ENCODE data around the gene MIEN1.
"Not testable (repeated sequence)": the region's sequence is repeated elsewhere in the genome, so short reads cannot be mapped to it uniquely, and the experiment has no call there.

Gene MIEN1

DNA sequence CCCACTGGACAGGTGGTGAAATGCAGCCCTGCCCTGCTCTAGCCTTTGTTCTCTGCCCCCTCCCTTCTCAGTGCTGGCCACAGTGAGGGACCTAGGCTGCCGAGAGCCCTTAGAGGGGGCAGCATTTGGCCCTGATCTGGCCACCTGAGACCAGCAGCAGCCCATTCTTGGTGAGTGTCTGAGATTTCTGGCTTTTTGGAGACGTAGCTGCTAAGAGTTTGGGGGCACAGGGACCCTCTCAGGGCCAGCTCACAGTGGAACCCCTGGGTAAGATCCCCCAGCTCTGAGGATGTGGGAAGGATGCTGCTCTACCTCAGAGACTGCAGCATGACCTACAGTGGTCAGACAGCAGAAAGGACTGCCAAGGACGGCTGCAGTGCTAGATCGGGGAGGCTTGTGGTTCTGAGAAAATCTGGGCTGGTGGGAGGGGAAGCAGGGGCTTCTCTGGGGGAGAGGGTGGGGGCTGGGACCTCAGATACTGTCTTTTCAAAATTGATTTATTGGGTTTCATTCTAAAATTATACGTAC is 20.7 kb upstream of the MIEN1 start:
- in situ Hi-C loops (cut with HindIII; ENCODE audit: low sequenced_read_pairs) = no loop called here
- TF ChIP-seq, protein P1, sequence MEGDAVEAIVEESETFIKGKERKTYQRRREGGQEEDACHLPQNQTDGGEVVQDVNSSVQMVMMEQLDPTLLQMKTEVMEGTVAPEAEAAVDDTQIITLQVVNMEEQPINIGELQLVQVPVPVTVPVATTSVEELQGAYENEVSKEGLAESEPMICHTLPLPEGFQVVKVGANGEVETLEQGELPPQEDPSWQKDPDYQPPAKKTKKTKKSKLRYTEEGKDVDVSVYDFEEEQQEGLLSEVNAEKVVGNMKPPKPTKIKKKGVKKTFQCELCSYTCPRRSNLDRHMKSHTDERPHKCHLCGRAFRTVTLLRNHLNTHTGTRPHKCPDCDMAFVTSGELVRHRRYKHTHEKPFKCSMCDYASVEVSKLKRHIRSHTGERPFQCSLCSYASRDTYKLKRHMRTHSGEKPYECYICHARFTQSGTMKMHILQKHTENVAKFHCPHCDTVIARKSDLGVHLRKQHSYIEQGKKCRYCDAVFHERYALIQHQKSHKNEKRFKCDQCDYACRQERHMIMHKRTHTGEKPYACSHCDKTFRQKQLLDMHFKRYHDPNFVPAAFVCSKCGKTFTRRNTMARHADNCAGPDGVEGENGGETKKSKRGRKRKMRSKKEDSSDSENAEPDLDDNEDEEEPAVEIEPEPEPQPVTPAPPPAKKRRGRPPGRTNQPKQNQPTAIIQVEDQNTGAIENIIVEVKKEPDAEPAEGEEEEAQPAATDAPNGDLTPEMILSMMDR (IDR thresholded peaks at IDR 0.05; ENCODE audit: low read depth, low read length, missing control alignments) = no peak
- DNase-seq (ENCODE audit: low read depth) = no peak
- H3K4me3 ChIP-seq (ENCODE audit: low read depth, low read length) = no peak overlapping the region

DNA sequence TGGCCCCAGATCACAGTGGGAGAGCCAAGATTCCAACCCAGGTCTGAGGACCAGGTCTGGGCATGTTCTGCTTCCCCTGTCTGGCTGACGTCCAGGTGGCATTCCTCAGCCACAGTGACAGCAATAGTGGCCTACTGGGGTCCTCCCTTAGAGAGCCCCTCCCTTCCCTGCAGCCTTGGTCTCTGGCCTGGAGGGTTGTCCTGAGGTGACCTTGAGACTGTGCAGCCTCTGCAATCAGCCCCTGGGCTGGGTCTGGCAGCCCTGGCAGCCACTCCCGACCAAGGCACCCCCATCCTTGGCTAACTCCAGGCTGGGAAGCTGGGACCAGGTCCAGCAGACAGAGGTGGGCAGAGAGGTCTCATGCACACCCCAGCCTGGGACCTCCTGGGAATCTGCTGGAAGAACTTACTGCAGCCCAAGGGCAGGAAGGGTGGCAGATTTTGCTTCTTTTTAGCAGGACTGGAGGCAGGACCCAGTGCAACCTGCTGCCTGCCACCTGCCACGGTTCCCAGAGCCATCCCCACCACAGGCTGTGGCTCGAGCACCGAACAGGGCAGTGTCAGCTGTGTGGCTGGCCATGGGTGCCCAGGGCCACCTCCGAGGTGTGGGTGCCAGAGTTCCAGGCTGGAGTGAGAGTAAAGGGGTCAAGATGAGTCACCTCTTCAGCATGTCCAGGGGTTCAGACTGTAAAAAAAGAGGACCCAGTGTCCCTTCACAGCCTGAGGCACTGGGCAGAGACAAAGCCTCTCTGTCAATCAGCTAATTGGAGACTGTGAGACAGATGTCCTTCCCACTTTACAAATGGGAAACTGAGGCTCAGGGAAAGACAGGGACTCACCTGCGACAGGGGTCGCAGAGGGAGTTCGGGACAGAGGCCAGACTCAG is 20.0 kb upstream of the MIEN1 start:
- no peak for DNase-seq (ENCODE audit: low read depth)
- in situ Hi-C loops (cut with HindIII; ENCODE audit: low sequenced_read_pairs) = no loop called here
- H3K4me3 ChIP-seq (ENCODE audit: low read depth, low read length) = no peak overlapping the region
- TF ChIP-seq, protein P1 (IDR thresholded peaks at IDR 0.05; ENCODE audit: low read depth, low read length, missing control alignments) = no peak

DNA sequence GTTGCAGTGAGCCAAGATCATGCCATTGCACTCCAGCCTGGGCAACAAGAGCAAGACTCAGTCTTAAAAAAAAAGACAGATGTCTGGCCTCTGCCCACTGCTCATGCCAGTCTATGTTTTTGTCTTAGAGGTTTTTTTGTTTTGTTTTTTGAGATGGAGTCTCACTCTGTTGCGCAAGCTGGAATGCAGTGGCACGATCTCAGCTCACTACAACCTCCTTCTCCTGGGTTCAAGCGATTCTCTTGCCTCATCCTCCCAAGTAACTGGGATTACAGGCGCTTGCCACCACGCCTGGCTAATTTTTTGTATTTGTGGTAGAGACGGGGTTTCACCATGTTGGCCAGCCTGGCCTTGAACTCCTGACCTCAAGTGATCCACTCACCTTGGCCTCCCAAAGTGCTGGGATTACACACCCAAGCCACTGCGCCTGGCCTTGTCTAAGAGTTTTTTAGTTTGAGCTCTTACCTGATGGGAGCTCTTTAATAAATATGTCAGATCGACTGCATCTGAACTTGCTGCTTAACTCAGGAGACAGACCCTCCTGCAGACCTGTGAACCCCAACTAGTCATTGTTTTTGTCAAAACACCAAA is 18.2 kb upstream of the MIEN1 start:
- H3K4me3 ChIP-seq (ENCODE audit: low read depth, low read length); DNase-seq (ENCODE audit: low read depth); in situ Hi-C loops (cut with HindIII; ENCODE audit: low sequenced_read_pairs): not testable (repeated sequence)

DNA sequence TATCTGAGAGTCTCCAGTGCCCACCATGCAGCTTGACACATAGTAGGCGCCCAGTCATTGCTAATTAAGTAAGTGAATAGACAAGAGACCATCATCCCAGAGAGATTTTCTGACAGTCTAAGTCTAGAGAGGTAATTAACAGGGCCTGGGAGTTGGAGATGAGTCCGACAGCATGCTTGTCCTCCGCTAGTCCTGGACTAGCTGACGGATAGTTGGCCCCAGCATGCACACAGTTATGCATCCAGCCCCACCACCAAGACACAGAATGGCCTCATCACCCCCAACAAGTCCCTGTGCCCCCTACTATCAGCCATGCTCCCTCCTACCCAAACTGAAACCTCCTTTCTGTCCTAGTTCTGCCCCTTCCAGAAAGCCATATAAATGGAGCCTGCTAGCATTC is 17.4 kb upstream of the MIEN1 start:
- TF ChIP-seq, protein P1 (IDR thresholded peaks at IDR 0.05; ENCODE audit: low read depth, low read length, missing control alignments) = no peak
- H3K4me3 ChIP-seq (ENCODE audit: low read depth, low read length) = no peak overlapping the region
- in situ Hi-C loops (cut with HindIII; ENCODE audit: low sequenced_read_pairs) = no loop called here
- no peak for DNase-seq (ENCODE audit: low read depth)

DNA sequence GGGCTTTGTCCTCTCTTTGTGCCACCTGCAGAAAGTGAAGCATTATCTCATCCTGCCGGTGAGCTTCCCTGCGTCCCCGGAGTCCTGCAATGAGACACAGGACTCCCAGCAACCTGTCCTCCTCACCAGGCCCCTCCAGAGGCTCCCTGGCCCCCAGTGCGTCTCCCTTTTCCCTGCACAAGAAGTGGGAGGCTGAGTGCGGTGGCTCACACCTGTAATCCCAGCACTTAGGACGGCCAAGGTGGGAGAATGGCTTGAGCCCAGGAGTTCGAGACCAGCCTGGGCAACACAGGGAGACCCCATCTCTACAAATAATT is 15.8 kb upstream of the MIEN1 start:
- in situ Hi-C loops (cut with HindIII; ENCODE audit: low sequenced_read_pairs) = no loop called here
- TF ChIP-seq, protein P1 (IDR thresholded peaks at IDR 0.05; ENCODE audit: low read depth, low read length, missing control alignments) = no peak
- H3K4me3 ChIP-seq (ENCODE audit: low read depth, low read length) = no peak overlapping the region
- no peak for DNase-seq (ENCODE audit: low read depth)

DNA sequence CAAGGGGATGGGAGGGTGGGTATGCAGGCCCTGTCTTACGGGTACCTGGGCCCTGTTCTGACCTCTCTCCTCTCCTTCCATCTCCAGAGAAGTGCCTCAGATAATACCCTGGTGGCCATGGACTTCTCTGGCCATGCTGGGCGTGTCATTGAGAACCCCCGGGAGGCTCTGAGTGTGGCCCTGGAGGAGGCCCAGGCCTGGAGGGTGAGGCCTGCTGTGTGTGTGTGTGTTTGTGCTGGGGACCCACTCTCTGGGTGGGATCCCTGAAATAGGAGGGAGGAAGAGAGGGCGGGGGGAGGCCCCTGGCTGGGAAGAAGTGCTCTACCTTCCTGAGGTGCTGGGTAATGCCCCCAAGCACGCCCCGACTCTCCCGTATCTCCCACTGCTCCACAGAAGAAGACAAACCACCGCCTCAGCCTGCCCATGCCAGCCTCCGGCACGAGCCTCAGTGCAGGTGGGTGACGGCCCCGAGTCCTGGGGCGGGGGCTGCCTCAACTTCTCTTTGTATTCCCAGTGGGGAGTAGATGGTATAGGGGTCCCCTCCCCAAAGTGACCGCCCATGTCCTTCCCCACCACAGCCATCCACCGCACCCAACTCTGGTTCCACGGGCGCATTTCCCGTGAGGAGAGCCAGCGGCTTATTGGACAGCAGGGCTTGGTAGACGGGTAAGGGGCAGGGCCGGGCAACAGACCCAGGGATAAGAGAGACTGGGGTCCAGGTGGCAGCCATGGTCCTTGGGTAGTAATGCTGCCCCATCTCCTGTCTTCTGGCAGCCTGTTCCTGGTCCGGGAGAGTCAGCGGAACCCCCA is 15.2 kb upstream of the MIEN1 start:
- in situ Hi-C loops (cut with HindIII; ENCODE audit: low sequenced_read_pairs) = no loop called here
- no peak for DNase-seq (ENCODE audit: low read depth)
- TF ChIP-seq, protein P1 (IDR thresholded peaks at IDR 0.05; ENCODE audit: low read depth, low read length, missing control alignments) = no peak
- no peak overlapping the region for H3K4me3 ChIP-seq (ENCODE audit: low read depth, low read length)

Data from astrocyte of the cerebellum (primary cell).